ENCODE data around the gene CD80.

Gene CD80

GRCh38 chr3:119497820-119498185, 61.6 kb downstream of the CD80 start:
- DNase-seq (ENCODE audit: low read depth in 2 of 2): no peak

GRCh38 chr3:119494597-119494996, 64.8 kb downstream of the CD80 start:
- no peak for DNase-seq (ENCODE audit: low read depth in 2 of 2)

DNA sequence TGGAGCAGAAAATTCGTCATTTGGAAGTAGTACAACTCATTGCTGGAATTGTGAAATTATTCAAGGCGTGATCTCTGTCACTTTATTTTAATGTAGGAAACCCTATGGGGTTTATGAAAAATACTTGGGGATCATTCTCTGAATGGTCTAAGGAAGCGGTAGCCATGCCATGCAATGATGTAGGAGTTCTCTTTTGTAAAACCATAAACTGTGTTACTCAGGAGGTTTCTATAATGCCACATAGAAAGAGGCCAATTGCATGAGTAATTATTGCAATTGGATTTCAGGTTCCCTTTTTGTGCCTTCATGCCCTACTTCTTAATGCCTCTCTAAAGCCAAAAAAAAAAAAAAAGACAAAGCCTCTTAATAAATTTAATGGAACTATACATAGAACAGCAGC, 66.6 kb downstream of the CD80 start:
- DNase-seq (ENCODE audit: low read depth in 2 of 2): no peak

- DNase-seq (ENCODE audit: low read depth in 2 of 2): no peak
These were observed 67.3 kb downstream of the CD80 start for GRCh38 chr3:119492128-119492527.

DNA sequence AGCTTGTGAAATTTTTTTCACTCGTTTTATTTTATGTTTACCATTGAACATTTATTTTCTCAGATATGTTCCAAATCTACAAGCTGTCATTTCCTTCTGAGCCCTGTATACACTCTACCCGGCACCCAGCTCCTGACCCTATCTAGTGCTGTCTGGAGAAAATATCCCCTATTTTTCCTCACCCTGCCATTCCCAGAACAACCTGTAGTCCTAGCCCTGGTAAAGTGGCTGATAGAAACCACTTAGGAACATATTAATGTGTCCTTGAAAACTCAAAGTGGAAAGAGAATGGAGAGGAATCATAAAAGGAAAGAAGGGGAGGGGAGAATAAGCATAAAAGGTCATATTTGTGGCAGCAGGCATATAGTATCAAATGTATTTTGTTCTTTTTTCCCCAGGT, 69.3 kb downstream of the CD80 start:
- DNase-seq (ENCODE audit: low read depth in 2 of 2): no peak

DNA sequence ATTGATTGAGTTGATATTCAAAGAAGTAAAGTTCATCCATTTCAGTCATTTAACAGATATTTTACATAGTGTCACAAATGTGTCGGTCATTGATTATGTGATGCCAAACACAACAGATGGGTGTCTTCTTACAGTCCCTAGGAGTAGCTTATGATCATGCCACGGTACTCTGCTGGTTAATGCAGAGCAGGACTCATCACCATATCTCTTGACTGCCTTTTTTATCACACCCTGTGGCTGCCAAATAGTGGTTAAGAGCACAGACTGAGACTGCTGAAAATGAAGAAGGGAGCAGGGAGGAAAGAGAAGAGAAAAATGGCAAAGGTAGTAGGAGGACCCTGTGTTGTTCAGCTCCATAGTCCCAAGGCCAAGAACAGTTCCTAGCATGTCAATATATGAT, 73.9 kb downstream of the CD80 start:
- DNase-seq (ENCODE audit: low read depth in 2 of 2): no peak

DNA sequence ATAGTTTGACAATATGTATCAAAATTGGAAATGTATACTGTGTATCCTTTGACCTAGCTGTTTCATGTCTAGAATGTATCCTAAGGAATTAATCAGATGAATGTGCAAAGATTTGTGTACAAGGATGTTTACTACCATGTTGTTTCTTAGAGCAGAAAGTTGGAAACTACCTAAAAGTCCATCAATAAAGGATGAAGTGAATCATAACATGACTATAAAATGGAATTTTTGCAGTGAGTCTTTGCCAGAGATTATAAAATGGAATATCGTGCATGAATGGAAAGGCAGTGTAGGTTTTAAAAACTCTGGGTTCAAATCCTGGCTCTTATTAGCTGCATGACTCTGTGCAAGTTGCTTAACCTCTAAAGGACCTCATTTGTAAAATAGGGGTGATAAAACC, 76.3 kb downstream of the CD80 start:
- DNase-seq (ENCODE audit: low read depth in 2 of 2): no peak

- DNase-seq (ENCODE audit: low read depth in 2 of 2): no peak
These were observed 78.3 kb downstream of the CD80 start for GRCh38 chr3:119481079-119481478.
